HepG2 (cell line): ENCODE data around the gene NRL. TPM values are rescaled to one million over a fixed set of nuclear protein-coding genes. Genes with fewer than 3 reads are reported as not detected.
A peak's percentile ranks its signal among the peaks of the same experiment; 100 is the strongest.

Experiments
- DRAP1 ChIP-seq: IDR thresholded peaks from 2 replicates; pipeline ENCODE4 v1.6.1; 2016; ENCODE audit warnings: missing genetic modification reagents, missing compliant biosample characterization
- FOXO4 ChIP-seq: sonication (generic); formaldehyde crosslinking; conservative IDR thresholded peaks from 2 replicates; pipeline ENCODE4 v1.8.1; 2023; ENCODE audit warnings: missing genetic modification reagents
- GATAD2A ChIP-seq: IDR thresholded peaks from 2 replicates; pipeline ENCODE4 v1.6.1; 2016
- HOXD1 ChIP-seq: sonication (generic); formaldehyde crosslinking; IDR thresholded peaks from 2 replicates; pipeline ENCODE4 v1.5.0; 2020; ENCODE audit warnings: missing genetic modification reagents
- IKZF1 ChIP-seq: fragments of 450-650 bp; IDR thresholded peaks from 2 replicates; pipeline ENCODE4 v1.7.1; 2016
- KAT7 ChIP-seq: IDR thresholded peaks from 2 replicates; pipeline ENCODE4 v1.6.1; 2018; ENCODE audit warnings: borderline replicate concordance, missing compliant biosample characterization
- KMT2A ChIP-seq: sonication (generic); formaldehyde crosslinking; IDR thresholded peaks from 2 replicates; pipeline ENCODE4 v1.4.0; 2020; ENCODE audit warnings: missing genetic modification reagents
- MLLT10 ChIP-seq: sonication (generic); formaldehyde crosslinking; IDR thresholded peaks from 2 replicates; pipeline ENCODE4 v1.4.0; 2020; ENCODE audit warnings: missing genetic modification reagents
- NRL ChIP-seq: sonication (generic); formaldehyde crosslinking; IDR thresholded peaks from 2 replicates; pipeline ENCODE4 v1.5.0; 2020; ENCODE audit warnings: missing genetic modification reagents, mild to moderate bottlenecking, moderate library complexity, borderline replicate concordance
- RFXANK ChIP-seq: IDR thresholded peaks from 2 replicates; pipeline ENCODE4 v1.6.1; 2016
- SIN3A ChIP-seq: IDR thresholded peaks from 2 replicates; pipeline ENCODE4 v1.6.1; 2011; ENCODE audit warnings: low read depth, mild to moderate bottlenecking, control low read depth, low read length, borderline replicate concordance
- SNAPC2 ChIP-seq: sonication (generic); formaldehyde crosslinking; IDR thresholded peaks from 2 replicates; pipeline ENCODE4 v1.8.1; 2022; ENCODE audit warnings: mild to moderate bottlenecking, missing genetic modification reagents
- ZFAT ChIP-seq: sonication (generic); formaldehyde crosslinking; conservative IDR thresholded peaks from 2 replicates; pipeline ENCODE4 v1.8.1; 2023; ENCODE audit warnings: missing genetic modification reagents, inconsistent platforms
- ZNF264 ChIP-seq: sonication (generic); formaldehyde crosslinking; IDR thresholded peaks from 2 replicates; pipeline ENCODE4 v1.4.0; 2020; ENCODE audit warnings: missing genetic modification reagents
- ZNF331 ChIP-seq: sonication (generic); formaldehyde crosslinking; IDR thresholded peaks from 2 replicates; pipeline ENCODE4 v1.4.0; 2020; ENCODE audit warnings: missing genetic modification reagents
- ZNF629 ChIP-seq: sonication (generic); formaldehyde crosslinking; conservative IDR thresholded peaks from 2 replicates; pipeline ENCODE4 v1.5.0; 2020; ENCODE audit warnings: missing genetic modification reagents
- ZNF674 ChIP-seq: sonication (generic); formaldehyde crosslinking; IDR thresholded peaks from 2 replicates; pipeline ENCODE4 v1.5.0; 2020; ENCODE audit warnings: low read depth, mild to moderate bottlenecking, missing genetic modification reagents
- ZNF720 ChIP-seq: sonication (generic); formaldehyde crosslinking; IDR thresholded peaks from 2 replicates; pipeline ENCODE4 v1.4.0; 2020; ENCODE audit warnings: missing genetic modification reagents
- polyA plus RNA-seq, 8 experiments: library from polyadenylated mRNA; depleted of rRNA in 3 of 8; stranded (reverse) in 7 of 8; unstranded in 1 of 8; fragments of >200 nt; fragmentation: Illumina TruSeq in 4 of 8; extraction: Trizol in 4 of 8; gene quantifications; 2 replicates each; pipeline versions ENCODE4 v1.2.1 to v1.2.3, GENCODE V29; 2011 to 2016; ENCODE audit warnings: low read depth in 4 of 8, missing spikeins in 1 of 8, mixed read lengths in 1 of 8; ENCODE audit not compliant: insufficient read depth in 1 of 8
- total RNA-seq, 5 experiments: library from RNA; depleted of rRNA; stranded (reverse); fragments of >200 nt; fragmentation: Illumina TruSeq; extraction: Trizol; gene quantifications; 2 replicates each; pipeline ENCODE4 v1.2.3, GENCODE V29; 2016; ENCODE audit warnings: low read depth in 1 of 5
- TF ChIP-seq, protein P1 (sequence below), 2 experiments: fragments of 450-650 bp in 1 of 2; sonication (generic) in 1 of 2; formaldehyde crosslinking in 1 of 2; IDR thresholded peaks; 2 replicates each; pipeline versions ENCODE4 v1.6.1 to v1.8.0; 2016 to 2022; ENCODE audit warnings: antibody characterized with exemption in 1 of 2, mild to moderate bottlenecking in 1 of 2, missing genetic modification reagents in 1 of 2

NRL gene
- total and polyA plus RNA-seq, 2 of the 13 experiments (the other 11 are each of a cell fraction or from before 2014, with no cell fraction given): 2.5 to 4.7 TPM

DNA sequence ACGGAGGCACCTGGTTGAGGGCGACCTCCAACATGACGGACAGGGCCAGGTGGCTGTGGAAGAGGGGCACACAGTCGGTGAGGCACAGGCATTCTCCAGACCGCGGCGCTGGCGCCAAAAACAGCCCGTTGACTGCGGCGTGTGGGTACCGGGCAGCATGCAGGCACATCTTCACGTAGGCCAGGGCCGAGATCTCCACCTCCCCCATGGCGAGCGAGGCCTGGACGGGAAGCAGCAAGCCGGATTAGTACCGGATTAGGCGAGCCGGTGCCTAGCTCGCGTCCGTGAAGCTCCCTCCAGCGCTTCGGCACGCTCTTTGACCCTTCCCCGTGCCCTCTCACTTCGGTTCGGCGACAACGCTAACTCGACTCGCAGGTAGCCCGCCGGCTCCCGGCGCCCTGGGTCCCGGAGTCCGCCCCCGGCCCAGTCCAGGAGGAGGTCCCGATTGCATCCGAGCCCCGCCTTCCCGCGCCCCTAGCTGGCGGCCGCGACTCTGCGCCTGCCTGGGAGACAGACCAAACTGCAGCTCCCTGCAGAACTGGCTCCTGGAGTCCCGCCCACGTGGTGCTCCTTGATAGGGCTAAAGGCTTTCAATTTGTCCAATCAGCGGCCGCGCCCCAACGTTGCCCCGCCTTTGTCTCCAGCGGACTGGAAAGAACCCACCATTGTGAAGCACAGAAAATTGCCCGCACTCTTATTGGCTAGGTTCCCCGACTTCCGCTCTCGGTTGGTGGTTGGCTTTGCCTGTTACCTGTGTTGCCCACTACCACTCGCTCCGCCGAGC is 26.5 kb upstream of the NRL start, which contains the start of gene EMC9 (continued):
- no peak for TF ChIP-seq FOXO4 (CRISPR knock-in tag)
- TF ChIP-seq GATAD2A (CRISPR knock-in tag): peak; percentile 0
- TF ChIP-seq, protein P1, sequence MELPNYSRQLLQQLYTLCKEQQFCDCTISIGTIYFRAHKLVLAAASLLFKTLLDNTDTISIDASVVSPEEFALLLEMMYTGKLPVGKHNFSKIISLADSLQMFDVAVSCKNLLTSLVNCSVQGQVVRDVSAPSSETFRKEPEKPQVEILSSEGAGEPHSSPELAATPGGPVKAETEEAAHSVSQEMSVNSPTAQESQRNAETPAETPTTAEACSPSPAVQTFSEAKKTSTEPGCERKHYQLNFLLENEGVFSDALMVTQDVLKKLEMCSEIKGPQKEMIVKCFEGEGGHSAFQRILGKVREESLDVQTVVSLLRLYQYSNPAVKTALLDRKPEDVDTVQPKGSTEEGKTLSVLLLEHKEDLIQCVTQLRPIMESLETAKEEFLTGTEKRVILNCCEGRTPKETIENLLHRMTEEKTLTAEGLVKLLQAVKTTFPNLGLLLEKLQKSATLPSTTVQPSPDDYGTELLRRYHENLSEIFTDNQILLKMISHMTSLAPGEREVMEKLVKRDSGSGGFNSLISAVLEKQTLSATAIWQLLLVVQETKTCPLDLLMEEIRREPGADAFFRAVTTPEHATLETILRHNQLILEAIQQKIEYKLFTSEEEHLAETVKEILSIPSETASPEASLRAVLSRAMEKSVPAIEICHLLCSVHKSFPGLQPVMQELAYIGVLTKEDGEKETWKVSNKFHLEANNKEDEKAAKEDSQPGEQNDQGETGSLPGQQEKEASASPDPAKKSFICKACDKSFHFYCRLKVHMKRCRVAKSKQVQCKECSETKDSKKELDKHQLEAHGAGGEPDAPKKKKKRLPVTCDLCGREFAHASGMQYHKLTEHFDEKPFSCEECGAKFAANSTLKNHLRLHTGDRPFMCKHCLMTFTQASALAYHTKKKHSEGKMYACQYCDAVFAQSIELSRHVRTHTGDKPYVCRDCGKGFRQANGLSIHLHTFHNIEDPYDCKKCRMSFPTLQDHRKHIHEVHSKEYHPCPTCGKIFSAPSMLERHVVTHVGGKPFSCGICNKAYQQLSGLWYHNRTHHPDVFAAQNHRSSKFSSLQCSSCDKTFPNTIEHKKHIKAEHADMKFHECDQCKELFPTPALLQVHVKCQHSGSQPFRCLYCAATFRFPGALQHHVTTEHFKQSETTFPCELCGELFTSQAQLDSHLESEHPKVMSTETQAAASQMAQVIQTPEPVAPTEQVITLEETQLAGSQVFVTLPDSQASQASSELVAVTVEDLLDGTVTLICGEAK (IDR thresholded peaks at IDR 0.05): no peak
- TF ChIP-seq, protein P1 (CRISPR knock-in tag; IDR thresholded peaks at IDR 0.05): no peak
- peak; percentile 91; the same call in 1 of the 2 replicates for TF ChIP-seq SIN3A
- peak; percentile 64; the same call in 1 of the 2 replicates for TF ChIP-seq MLLT10
- TF ChIP-seq ZFAT (CRISPR knock-in tag): 0 out of 2 replicates have a peak, but pooled peaks have one; percentile 62
- TF ChIP-seq ZNF331 (CRISPR knock-in tag): peak; percentile 89
- no peak for TF ChIP-seq IKZF1
- TF ChIP-seq HOXD1 (CRISPR knock-in tag): peak; percentile 68
- peak; percentile 96 for TF ChIP-seq RFXANK
- TF ChIP-seq KAT7: no peak; the same call in 1 of the 2 replicates
- TF ChIP-seq NRL (CRISPR knock-in tag): no peak
- peak; percentile 45; the same call in 1 of the 2 replicates for TF ChIP-seq SNAPC2 (CRISPR knock-in tag)
- TF ChIP-seq ZNF674: peak; percentile 11; the same call in 1 of the 2 replicates
- TF ChIP-seq ZNF720: peak; percentile 14; the same call in 1 of the 2 replicates
- TF ChIP-seq KMT2A (CRISPR knock-in tag): peak; percentile 70
- TF ChIP-seq ZNF264: 0 out of 2 replicates have a peak, but pooled peaks have one; percentile 43
- peak; percentile 60; the same call in 1 of the 2 replicates for TF ChIP-seq ZNF629 (CRISPR knock-in tag)
- peak; percentile 98 for TF ChIP-seq DRAP1 (CRISPR knock-in tag)
